Measurements from ENCODE around the gene BAG5. TPM values are rescaled to one million over a fixed set of nuclear protein-coding genes. Genes with fewer than 3 reads are reported as not detected.

BAG5 gene
- total RNA-seq, 1 experiment from 2014 or later, result 27.0 TPM

GRCh38 chr14:103550451-103551337 is 11.8 kb downstream of the BAG5 start:
- no TSS peak for BruUV-seq (replicated peaks)
- Histone ChIP-seq H3K27me3 (ENCODE audit: insufficient read depth, low read length) (no peaks in the 10 kb centered on the region), H3K9me3 (ENCODE audit: control insufficient read depth in 1 of 2, insufficient read depth in 1 of 2, low read depth in 1 of 2, low read length in 2 of 2) (no peaks in the 10 kb centered on the region), H3K36me3 (ENCODE audit: control insufficient read depth in 1 of 2, insufficient read depth in 2 of 2, low read length in 2 of 2) (no peaks in the 10 kb centered on the region), H3K4me3 (replicated peaks in 1 of 2; ENCODE audit: low read depth in 1 of 2, low read length in 2 of 2) (no peak overlapping the region), H2AFZ (ENCODE audit: low read depth, low read length, poor library complexity, severe bottlenecking) (no peak overlapping the region), H3K4me2 (ENCODE audit: low read length) (no peak overlapping the region), H3K9me2 (ENCODE audit: insufficient read depth) (no peaks in the 10 kb centered on the region), H3K27ac (ENCODE audit: low read depth, low read length) (no peak overlapping the region), H3K79me2 (ENCODE audit: insufficient read depth, low read length) (no peaks in the 10 kb centered on the region), H3K4me1 (ENCODE audit: control insufficient read depth in 1 of 2, insufficient read depth in 2 of 2, low read length in 2 of 2) (peaks cover 16 to 26% of the 10 kb centered on the region in 2 experiments), H3K9ac (ENCODE audit: low read length) (no peak overlapping the region), H4K20me1 (ENCODE audit: insufficient read depth) (no peaks in the 10 kb centered on the region)
- POLR2A ChIA-PET, result no interaction called here
- CTCF ChIA-PET, result interaction anchor here (1.7 kb wide), 1 partner anchor 32 kb away, joined by 3 read pairs; no protein-coding TSS in a partner anchor
- RAD21 ChIA-PET (ENCODE audit: low non-redundant PET in 1 of 2, low total read pairs in 2 of 2, uncharacterized antibody in 2 of 2, unreplicated experiment in 2 of 2), result no interaction called here
- DNase-seq (ENCODE audit: low read depth, low spot score) (no peak), ATAC-seq (no peak)
- TF ChIP-seq POLR2AphosphoS5 (IDR thresholded peaks at IDR 0.05; ENCODE audit: low read depth, low read length) (no peak), EZH2 (IDR thresholded peaks at IDR 0.05) (no peak), JUND (IDR thresholded peaks at IDR 0.05) (no peak), SRF (IDR thresholded peaks at IDR 0.05; ENCODE audit: low read depth) (no peak), FOSL1 (IDR thresholded peaks at IDR 0.05; ENCODE audit: low read depth) (no peak), YY1 (IDR thresholded peaks at IDR 0.05; ENCODE audit: extremely low read depth, insufficient replicate concordance, low read depth, low read length) (no peak)
- TF ChIP-seq, protein P1, sequence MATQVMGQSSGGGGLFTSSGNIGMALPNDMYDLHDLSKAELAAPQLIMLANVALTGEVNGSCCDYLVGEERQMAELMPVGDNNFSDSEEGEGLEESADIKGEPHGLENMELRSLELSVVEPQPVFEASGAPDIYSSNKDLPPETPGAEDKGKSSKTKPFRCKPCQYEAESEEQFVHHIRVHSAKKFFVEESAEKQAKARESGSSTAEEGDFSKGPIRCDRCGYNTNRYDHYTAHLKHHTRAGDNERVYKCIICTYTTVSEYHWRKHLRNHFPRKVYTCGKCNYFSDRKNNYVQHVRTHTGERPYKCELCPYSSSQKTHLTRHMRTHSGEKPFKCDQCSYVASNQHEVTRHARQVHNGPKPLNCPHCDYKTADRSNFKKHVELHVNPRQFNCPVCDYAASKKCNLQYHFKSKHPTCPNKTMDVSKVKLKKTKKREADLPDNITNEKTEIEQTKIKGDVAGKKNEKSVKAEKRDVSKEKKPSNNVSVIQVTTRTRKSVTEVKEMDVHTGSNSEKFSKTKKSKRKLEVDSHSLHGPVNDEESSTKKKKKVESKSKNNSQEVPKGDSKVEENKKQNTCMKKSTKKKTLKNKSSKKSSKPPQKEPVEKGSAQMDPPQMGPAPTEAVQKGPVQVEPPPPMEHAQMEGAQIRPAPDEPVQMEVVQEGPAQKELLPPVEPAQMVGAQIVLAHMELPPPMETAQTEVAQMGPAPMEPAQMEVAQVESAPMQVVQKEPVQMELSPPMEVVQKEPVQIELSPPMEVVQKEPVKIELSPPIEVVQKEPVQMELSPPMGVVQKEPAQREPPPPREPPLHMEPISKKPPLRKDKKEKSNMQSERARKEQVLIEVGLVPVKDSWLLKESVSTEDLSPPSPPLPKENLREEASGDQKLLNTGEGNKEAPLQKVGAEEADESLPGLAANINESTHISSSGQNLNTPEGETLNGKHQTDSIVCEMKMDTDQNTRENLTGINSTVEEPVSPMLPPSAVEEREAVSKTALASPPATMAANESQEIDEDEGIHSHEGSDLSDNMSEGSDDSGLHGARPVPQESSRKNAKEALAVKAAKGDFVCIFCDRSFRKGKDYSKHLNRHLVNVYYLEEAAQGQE (IDR thresholded peaks at IDR 0.05; ENCODE audit: low read depth), result no peak
- TF ChIP-seq, protein P2, sequence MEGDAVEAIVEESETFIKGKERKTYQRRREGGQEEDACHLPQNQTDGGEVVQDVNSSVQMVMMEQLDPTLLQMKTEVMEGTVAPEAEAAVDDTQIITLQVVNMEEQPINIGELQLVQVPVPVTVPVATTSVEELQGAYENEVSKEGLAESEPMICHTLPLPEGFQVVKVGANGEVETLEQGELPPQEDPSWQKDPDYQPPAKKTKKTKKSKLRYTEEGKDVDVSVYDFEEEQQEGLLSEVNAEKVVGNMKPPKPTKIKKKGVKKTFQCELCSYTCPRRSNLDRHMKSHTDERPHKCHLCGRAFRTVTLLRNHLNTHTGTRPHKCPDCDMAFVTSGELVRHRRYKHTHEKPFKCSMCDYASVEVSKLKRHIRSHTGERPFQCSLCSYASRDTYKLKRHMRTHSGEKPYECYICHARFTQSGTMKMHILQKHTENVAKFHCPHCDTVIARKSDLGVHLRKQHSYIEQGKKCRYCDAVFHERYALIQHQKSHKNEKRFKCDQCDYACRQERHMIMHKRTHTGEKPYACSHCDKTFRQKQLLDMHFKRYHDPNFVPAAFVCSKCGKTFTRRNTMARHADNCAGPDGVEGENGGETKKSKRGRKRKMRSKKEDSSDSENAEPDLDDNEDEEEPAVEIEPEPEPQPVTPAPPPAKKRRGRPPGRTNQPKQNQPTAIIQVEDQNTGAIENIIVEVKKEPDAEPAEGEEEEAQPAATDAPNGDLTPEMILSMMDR (IDR thresholded peaks at IDR 0.05 in 2 of 3, conservative IDR thresholded peaks at IDR 0.05 in 1 of 3; ENCODE audit: borderline replicate concordance in 1 of 3, insufficient read depth in 1 of 3, low read depth in 2 of 3, low read length in 2 of 3), result no peak
- intact Hi-C loops (cut with micrococcal nuclease), result no loop called here
